Endothelial cell of umbilical vein (primary cell): ENCODE results near the gene IQSEC3. TPM values are rescaled to one million over a fixed set of nuclear protein-coding genes. Genes with fewer than 3 reads are reported as not detected.
"Not testable (repeated sequence)": the region's sequence is repeated elsewhere in the genome, so short reads cannot be mapped to it uniquely, and the experiment has no call there.

Experiments used
- BruUV-seq: library from RNA; stranded (reverse); fragments of 400-500 nt; replicated peaks from 2 replicates; lab custom pipeline; 2021; lab: Mats Ljungman, UMichigan
- CTCF ChIA-PET: fragments of 300-600, 350-600 bp; sonication (Branson Sonifier 250); formaldehyde crosslinking; loops from one replicate; lab custom pipeline; 2021; ENCODE audit warnings: antibody characterized with exemption, inconsistent platforms; lab: Charles Lee
- POLR2A ChIA-PET: fragments of 300-600, 350-600 bp; sonication (Branson Sonifier 250); formaldehyde crosslinking; loops from one replicate; lab custom pipeline; 2021; ENCODE audit warnings: antibody characterized with exemption, inconsistent platforms; lab: Charles Lee
- DNase-seq: peaks from one replicate; pipeline ENCODE4 v3.0.0-alpha.2; 2011; ENCODE audit warnings: low read depth, low spot score
- FAIRE-seq: peaks from 2 replicates; lab custom pipeline; 2011; peaks lifted over from hg19 to GRCh38; lab: Jason Lieb, UNC
- H2AFZ ChIP-seq: 2 replicates; pipeline ENCODE4 v1.6.0; 2012; ENCODE audit warnings: low read depth, low read length, control low read depth, inconsistent platforms
- H3K27ac ChIP-seq: 2 replicates; pipeline ENCODE4 v1.5.1; 2011; ENCODE audit warnings: low read depth, mild to moderate bottlenecking, control low read depth, low read length, moderate library complexity; ENCODE audit not compliant: insufficient read depth
- H3K27me3 ChIP-seq, 2 experiments: 2 replicates each; pipeline versions ENCODE4 v1.6.0 to v1.6.1; 2011; ENCODE audit warnings: low read length in 2 of 2, mixed read lengths in 1 of 2; ENCODE audit not compliant: control insufficient read depth in 2 of 2, insufficient read depth in 2 of 2
- H3K36me3 ChIP-seq, 2 experiments: 2 replicates in 1 of 2; 3 replicates in 1 of 2; pipeline ENCODE4 v1.5.1; 2011; ENCODE audit warnings: low read length in 2 of 2, mild to moderate bottlenecking in 1 of 2, moderate library complexity in 1 of 2; ENCODE audit not compliant: control insufficient read depth in 2 of 2, insufficient read depth in 2 of 2; ENCODE audit errors: extremely low read depth in 1 of 2
- H3K4me1 ChIP-seq: 3 replicates; pipeline ENCODE4 v1.5.1; 2011; ENCODE audit warnings: mild to moderate bottlenecking, low read length; ENCODE audit not compliant: control insufficient read depth, insufficient read depth; ENCODE audit errors: extremely low read depth
- H3K4me2 ChIP-seq: 2 replicates; pipeline ENCODE4 v1.6.1; 2011; ENCODE audit warnings: low read length, control low read depth, mixed read lengths; ENCODE audit not compliant: insufficient read depth
- H3K4me3 ChIP-seq, 3 experiments: fragments of 200-600 bp in 1 of 3; sonication (generic), shearing (Covaris generic) in 1 of 3; replicated peaks in 1 of 3; 2 replicates each; pipeline ENCODE4 v1.5.1; 2011 to 2016; ENCODE audit warnings: control low read depth in 3 of 3, low read length in 3 of 3, mild to moderate bottlenecking in 2 of 3, inconsistent platforms in 1 of 3, low read depth in 1 of 3, moderate library complexity in 1 of 3; ENCODE audit not compliant: insufficient read depth in 1 of 3
- H3K79me2 ChIP-seq: 2 replicates; pipeline ENCODE4 v1.6.0; 2012; ENCODE audit warnings: low read length, inconsistent platforms; ENCODE audit not compliant: control insufficient read depth, insufficient read depth
- H3K9ac ChIP-seq: replicated peaks from 2 replicates; pipeline ENCODE3; 2011; ENCODE audit warnings: low read length, control low read depth; ENCODE audit not compliant: insufficient read depth; ENCODE audit errors: extremely low read depth
- H3K9me1 ChIP-seq: replicated peaks from 3 replicates; pipeline ENCODE4 v1.6.0; 2011; ENCODE audit warnings: mild to moderate bottlenecking, low read length; ENCODE audit not compliant: control insufficient read depth, insufficient read depth; ENCODE audit errors: extremely low read depth
- H3K9me3 ChIP-seq: replicated peaks from 2 replicates; pipeline ENCODE4 v1.5.1; 2012; ENCODE audit warnings: low read length, inconsistent platforms; ENCODE audit not compliant: control insufficient read depth, insufficient read depth
- H4K20me1 ChIP-seq: replicated peaks from 2 replicates; pipeline ENCODE3; 2011; ENCODE audit warnings: mild to moderate bottlenecking, low read length; ENCODE audit not compliant: control insufficient read depth, insufficient read depth; ENCODE audit errors: extremely low read depth
- dilution Hi-C: fragments of 300-500 bp; cut with MboI; formaldehyde crosslinking; loops from one replicate; pipeline ENCODE4 v1.15.0; 2019; ENCODE audit warnings: low sequenced_read_pairs; ENCODE audit not compliant: extremely low pct_ligation_motif_present
- intact Hi-C: fragments of 100-400 bp; cut with micrococcal nuclease; formaldehyde crosslinking; loops from one replicate; pipeline ENCODE4 v1.10.0; 2022
- polyA plus RNA-seq, 4 experiments: library from polyadenylated mRNA; depleted of rRNA in 3 of 4; stranded (reverse) in 3 of 4; unstranded in 1 of 4; fragments of >200 nt; gene quantifications; 2 replicates each; pipeline versions ENCODE4 v1.2.1 to v1.2.3, GENCODE V29; 2011 to 2012; ENCODE audit warnings: missing spikeins in 1 of 4
- total RNA-seq: library from RNA; stranded (reverse); gene quantifications from 2 replicates; pipeline ENCODE4 v1.2.3, GENCODE V29; 2021

The IQSEC3 gene
- total and polyA plus RNA-seq, 2 donors (not counting 3 experiments of a cell fraction or from before 2014, with no cell fraction given): not detected

GRCh38 chr12:66782-67504 lies 376 bp downstream of the IQSEC3 start:
- dilution Hi-C loops, H4K20me1 ChIP-seq, H3K27me3 ChIP-seq, H3K9me3 ChIP-seq, H3K79me2 ChIP-seq, H3K9ac ChIP-seq, CTCF ChIA-PET, H3K4me3 ChIP-seq, H3K36me3 ChIP-seq, H2AFZ ChIP-seq, POLR2A ChIA-PET, H3K4me1 ChIP-seq, H3K4me2 ChIP-seq, H3K9me1 ChIP-seq, DNase-seq, H3K27ac ChIP-seq, BruUV-seq, intact Hi-C loops: not testable (repeated sequence)
- peak; percentile 97 for FAIRE-seq

- H3K79me2 ChIP-seq, H3K4me3 ChIP-seq, H3K4me1 ChIP-seq, CTCF ChIA-PET, POLR2A ChIA-PET, H3K9ac ChIP-seq, dilution Hi-C loops, H3K36me3 ChIP-seq, intact Hi-C loops, H3K4me2 ChIP-seq, H4K20me1 ChIP-seq, H3K27ac ChIP-seq, BruUV-seq, H3K27me3 ChIP-seq, H2AFZ ChIP-seq, H3K9me1 ChIP-seq, FAIRE-seq, H3K9me3 ChIP-seq, DNase-seq: not testable (repeated sequence)
These were observed 3.1 kb downstream of the IQSEC3 start for GRCh38 chr12:69677-70076.

- H3K9me1 ChIP-seq, dilution Hi-C loops, intact Hi-C loops, POLR2A ChIA-PET, H3K27me3 ChIP-seq, H3K4me3 ChIP-seq, H3K27ac ChIP-seq, H3K36me3 ChIP-seq, DNase-seq, FAIRE-seq, H3K9ac ChIP-seq, H3K4me2 ChIP-seq, H2AFZ ChIP-seq, BruUV-seq, H3K9me3 ChIP-seq, H3K79me2 ChIP-seq, H3K4me1 ChIP-seq, H4K20me1 ChIP-seq, CTCF ChIA-PET: not testable (repeated sequence)
These were observed 4.0 kb downstream of the IQSEC3 start for GRCh38 chr12:70541-70940.

- dilution Hi-C loops, H3K4me1 ChIP-seq, H4K20me1 ChIP-seq, H3K9me3 ChIP-seq, POLR2A ChIA-PET, H2AFZ ChIP-seq, CTCF ChIA-PET, H3K27me3 ChIP-seq, H3K79me2 ChIP-seq, H3K4me2 ChIP-seq, H3K4me3 ChIP-seq, DNase-seq, intact Hi-C loops, H3K9ac ChIP-seq, H3K36me3 ChIP-seq, H3K27ac ChIP-seq, BruUV-seq, FAIRE-seq, H3K9me1 ChIP-seq: not testable (repeated sequence)
These were observed 5.5 kb downstream of the IQSEC3 start for GRCh38 chr12:72018-72417.
